HG02970 (cell line): ENCODE data around the gene WFDC9.
"Not testable (repeated sequence)": the region's sequence is repeated elsewhere in the genome, so short reads cannot be mapped to it uniquely, and the experiment has no call there.

Source experiments
- ATAC-seq: cut with Tn5 transposase; IDR thresholded peaks from one replicate; pipeline ENCODE4 v1.9.1; 2021; ENCODE audit warnings: mild to moderate bottlenecking, moderate library complexity, moderate number of reproducible peaks; ENCODE audit not compliant: unreplicated experiment, low FRiP score

WFDC9 gene

DNA sequence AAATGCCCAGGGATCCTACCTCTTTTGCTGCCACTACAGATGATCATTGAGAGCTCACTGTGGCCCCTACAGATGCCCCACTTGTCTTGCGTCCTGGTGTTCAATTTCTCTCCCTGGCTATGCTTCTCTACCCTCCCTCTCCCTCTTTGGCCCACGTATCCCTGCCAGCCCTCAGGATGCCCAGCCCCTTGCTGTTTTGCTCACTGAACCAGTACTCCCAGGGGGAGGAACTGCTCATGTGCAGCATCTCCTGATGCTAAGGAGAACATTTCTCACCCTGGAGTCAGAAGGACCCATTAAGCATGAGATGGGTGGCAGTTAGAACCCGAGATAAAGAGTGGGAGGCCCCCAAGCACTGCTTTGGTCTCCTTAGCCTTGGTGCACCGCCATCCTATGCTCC is at the start of gene WFDC9:
WFDC9 (minus strand) TSS at position 101 of the 400 bp plus-strand sequence. CDS start 21,103 bp downstream, outside the sequence.
- no peak for ATAC-seq

DNA sequence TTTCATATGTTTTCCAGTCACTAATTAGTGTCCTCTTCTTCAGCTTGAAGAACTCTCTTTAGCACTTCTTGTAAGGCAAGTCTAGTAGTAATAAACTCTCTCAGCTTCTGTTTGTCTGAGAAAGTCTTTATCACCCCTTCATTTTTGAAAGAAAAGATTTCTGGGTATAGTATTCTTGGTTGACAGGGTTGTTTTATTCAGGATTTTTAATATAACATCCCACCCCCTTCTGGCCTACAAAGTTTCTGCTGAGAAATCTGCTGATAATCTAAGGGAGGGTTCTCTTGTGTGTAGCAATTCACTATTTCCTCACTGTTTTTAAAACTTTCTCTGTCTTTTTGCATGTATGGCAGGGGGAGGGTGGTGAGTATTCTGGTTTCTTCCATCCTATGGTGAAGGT is 48.6 kb upstream of the WFDC9 start:
- no peak for ATAC-seq

DNA sequence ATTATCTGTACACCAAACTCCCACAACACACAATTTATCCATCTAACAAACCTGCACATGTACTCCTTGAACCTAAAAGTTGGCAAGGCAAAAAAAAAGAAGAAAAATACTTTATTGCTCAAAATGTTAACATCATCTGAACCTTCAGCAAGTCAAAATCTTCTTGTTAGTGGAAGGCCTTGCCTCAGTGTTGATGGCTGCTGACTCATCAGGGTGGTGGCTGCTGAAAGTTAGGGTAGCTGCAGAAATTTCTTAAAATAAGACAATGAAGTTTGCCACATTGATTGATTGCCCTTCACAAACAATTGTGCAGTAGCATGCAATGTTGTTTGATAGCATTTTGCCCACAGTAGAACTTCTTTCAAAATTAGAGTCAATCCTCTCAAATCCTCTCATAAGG is 41.7 kb upstream of the WFDC9 start:
- ATAC-seq = no peak

DNA sequence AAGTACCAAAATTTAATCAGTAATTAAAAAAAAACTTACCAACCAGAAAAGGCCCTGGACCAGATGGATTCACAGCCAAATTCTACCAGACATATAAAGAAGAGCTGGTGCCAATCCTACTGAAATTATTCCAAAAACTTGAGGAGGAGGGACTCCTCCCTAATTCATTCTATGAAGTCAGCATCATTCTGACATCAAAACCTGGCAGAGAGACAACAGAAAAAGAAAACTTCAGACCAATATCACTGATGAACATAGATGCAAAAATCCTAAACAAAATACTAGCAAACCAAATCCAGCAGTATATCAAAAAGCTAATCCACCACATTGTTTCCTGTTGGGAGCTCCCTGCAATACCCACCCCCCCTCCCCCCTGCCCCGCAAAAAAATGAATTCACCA is 39.1 kb upstream of the WFDC9 start, which contains the start of gene WFDC11:
WFDC11 (minus strand) TSS at position 101 of the 400 bp plus-strand sequence. CDS start 19,639 bp downstream, outside the sequence.
- no peak for ATAC-seq

DNA sequence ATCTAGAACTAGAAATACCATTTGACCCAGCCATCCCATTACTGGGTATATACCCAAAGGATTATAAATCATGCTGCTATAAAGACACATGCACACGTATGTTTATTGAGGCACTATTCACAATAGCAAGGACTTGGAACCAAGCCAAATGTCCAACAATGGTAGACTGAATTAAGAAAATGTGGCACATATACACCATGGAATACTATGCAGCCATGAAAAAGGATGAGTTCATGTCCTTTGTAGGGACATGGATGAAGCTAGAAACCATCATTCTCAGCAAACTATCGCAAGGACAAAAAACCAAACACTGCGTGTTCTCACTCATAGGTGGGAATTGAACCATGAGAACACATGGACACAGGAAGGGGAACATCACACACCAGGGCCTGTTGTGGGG is 26.0 kb upstream of the WFDC9 start:
- not testable (repeated sequence) for ATAC-seq

DNA sequence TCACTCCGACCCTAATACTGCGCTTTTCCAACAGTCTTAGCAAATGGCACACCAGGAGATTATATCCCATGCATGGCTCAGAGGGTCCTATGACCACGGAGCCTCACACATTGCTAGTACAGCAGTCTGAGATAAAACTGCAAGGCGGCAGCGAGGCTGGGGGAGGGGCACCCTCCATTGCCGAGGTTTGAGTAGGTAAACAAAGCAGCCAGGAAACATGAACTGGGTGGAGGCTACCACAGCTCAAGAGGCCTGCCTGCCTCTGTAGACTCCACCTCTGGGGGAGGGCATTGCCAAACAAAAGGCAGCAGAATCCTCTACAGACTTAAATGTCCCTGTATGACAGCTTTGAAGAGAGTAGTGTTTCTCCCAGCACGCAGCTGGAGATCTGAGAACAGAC is 20.6 kb upstream of the WFDC9 start:
- ATAC-seq = not testable (repeated sequence)

DNA sequence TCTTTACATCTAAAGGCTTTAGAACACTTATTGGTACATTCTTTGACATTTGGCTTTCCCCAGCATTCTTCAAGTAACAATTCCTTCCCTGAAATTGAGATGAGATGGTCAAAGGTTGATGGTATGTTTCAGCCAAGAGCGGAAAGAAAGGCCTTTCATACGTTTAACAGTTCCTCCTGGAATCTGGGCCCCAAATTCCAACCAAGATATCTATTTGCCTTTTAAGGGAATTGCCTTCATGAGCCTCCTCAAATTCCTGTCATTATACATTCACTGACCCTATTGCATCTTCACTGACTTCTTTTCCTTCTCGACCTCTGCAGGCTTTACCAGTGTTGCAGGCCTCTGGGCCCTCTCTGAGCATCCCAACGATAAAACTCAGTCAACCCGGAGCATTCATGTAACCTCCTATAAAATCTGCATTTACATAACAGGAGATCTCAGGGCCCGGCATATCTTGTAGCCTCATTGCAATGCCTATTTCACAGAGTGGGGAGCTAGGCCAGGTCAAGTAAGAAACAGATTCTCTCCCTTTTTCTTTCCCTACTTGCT is 18.3 kb upstream of the WFDC9 start:
- no peak for ATAC-seq

DNA sequence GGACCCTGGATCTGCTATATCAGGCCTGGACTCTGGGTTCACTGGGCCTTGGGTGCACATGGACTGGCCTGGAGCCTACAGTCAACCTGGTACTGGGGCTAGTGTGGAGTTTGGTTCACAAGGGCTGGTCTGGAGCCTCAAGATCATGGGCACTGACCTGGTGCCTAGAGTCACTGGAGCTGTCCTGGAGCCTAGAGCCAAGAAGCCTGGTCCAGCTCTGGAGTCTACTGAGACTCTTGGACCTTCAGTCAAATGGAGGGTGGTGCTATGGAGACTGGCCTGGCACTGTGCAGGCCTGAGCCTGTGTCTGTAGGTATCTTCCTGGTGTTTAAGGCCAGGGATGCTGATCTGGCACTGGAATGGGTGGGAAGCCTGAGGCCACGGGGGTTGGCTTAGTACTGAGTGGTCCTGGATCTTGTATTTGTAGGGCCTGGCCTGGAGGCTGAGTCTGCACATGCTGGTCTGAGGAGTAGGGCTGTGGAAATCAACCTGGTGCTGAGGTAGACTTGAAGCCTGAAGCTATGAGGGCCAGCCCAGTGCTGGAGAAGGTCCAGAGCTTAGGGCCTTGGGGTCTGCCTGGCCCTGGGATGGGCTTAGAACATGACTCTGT is 16.5 kb upstream of the WFDC9 start:
- ATAC-seq = no peak

DNA sequence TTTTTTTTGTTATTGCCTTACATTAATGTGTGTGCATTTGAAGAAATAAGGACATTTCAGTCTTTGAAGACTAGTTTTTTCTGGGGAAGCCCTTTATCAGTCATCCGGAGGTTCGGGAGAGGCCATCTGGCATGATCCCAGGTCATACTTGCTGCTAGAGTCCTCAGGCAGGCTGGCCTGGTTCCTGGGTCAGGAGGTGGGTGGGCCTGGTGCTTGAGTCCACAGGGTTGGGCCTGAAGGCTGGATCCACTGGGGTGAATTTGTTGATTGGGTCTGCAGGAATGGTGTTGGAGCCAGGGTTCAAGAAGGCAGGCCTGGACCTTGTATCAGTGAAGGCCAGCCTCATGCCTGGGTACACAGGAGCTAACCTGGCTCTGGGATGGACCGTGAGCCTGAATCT is 15.8 kb upstream of the WFDC9 start:
- ATAC-seq = no peak

DNA sequence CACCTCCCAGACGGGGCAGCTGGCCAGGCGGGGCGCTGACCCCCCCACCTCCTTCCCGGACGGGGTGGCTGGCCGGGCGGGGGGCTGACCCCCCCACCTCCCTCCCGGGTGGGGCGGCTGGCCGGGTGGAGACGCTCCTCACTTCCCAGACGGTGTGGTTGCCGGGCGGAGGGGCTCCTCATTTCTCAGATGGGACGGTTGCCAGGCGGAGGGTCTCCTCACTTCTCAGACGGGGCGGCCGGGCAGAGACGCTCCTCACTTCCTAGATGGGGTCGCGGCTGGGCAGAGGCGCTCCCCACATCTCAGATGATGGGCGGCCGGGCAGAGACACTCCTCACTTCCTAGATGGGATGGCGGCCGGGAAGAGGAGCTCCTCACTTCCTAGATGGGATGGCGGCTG is 14.8 kb upstream of the WFDC9 start:
- not testable (repeated sequence) for ATAC-seq

DNA sequence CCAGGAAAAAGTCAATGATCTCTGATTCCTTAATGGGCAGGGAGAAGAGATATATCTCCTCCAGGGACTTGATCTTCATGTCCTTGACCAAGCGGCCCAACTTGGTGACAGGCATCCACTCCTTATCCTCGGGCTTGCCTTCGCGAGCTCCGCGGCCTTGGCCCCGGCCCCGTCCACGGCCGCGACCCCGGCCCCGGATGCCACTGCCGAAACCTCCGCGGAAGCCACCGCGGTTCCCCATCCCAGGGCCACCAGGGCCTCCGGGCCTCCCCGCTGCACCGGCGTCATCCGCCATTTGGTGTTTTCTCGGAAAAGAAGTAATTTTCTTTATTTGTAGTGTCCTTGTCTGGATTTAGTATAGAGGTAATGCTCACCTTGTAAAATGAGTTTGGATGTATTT is 10.0 kb upstream of the WFDC9 start:
- not testable (repeated sequence) for ATAC-seq

DNA sequence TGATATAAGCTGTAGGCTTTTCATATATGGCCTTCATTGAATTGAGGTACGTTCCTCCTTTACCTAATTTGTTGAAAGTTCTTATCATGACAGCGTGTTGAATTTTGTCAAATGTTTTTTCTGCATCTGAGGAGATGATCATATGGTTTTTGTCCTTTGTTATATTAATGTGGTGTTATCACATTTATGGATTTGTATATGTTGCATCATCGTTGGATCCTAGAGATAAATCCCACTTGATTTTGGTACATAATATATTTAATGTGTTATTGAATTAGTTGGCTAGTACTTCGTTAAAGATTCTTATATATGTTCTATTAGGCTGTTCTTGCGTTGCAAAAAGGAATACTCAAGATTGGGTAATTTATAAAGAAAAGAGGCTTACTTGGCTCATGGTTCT is 8.6 kb upstream of the WFDC9 start:
- no peak for ATAC-seq

DNA sequence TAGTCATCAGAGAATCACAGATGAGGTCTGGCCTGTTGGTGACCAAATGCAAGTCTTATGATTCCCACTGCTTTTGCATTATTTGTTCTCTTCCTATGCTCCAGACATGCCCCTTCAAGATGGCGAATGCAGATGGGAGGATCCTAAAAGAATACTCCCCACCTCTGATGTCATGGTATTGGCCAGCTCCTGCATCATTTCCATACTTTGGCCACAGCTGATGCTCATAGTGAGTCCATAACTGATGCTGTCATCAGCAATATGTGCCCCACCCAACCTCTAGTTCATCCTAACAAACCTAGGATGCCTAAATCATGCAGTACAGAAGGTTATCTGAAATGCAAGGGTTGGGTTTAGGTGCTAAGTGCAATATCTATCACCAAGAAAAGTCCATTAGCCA is 5.4 kb upstream of the WFDC9 start:
- ATAC-seq = no peak

DNA sequence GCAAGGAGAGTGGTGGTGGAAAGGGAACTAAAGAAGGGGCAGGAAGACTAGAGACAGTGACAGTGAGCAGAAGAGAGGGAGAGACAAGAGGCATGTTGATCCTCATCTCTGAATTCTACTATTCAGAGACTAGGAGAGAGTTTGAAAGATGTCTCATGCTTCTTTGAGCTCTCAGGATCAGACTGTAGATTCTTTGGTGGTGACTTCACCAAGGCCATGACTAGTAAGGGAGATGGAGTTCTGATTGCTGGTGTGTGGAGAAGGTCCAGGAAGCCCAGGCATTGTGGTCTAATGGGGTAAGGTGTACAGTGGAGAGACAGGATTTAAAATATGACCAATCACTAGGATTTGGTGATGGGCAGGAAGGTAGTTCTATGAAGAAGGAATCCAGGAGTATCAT is 713 bp downstream of the WFDC9 start:
- no peak for ATAC-seq

DNA sequence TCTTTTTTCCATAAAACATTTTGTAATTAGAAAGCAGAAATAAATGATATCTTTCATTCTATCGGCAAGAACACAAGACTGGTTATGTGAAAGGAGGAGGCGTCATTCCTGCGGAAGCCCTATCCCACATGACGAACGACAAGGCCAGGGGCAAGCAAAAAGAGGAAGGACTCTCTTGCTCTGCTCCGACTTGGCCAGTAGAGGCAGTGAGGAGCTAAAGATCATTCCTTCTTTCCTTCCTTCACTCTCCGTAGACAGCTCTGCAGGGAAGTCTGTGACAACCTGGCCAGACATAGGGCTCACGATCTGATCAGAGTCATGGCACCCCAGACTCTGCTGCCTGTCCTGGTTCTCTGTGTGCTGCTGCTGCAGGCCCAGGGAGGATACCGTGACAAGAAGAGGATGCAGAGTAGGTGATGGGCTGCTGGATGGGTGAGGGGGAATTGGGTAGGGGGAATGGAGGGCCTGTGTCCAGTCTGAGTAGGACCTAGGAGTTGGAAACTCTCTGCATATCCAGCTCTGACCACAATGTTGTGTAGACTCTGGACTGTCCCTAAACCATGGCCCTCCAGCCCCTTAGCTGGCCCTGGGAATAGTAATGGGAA is 1.5 kb downstream of the WFDC9 start, which contains the start of gene WFDC10A:
WFDC10A (plus strand) TSS at position 244 of the 605 bp plus-strand sequence; CDS start at position 319, 75 bp downstream.
- no peak for ATAC-seq

DNA sequence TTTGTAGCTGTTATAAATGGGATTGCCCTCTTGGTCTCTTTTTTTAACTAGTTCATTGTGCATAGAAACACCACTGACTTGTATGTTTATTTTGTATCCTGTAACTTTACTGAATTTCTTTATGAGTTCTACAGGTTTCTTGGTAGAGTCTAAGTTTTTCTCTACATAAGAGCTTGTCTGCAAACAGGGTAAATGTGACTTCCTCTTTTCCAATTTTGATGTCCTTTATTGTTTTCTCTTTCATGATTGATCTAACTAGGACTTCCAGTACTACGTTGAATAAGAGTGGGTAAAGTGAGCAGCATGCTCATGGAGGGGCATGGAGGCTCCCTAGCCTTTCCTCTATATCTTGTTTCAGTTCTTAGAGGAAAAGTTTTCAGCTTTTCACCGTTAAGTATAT is 4.5 kb downstream of the WFDC9 start:
- ATAC-seq = no peak

DNA sequence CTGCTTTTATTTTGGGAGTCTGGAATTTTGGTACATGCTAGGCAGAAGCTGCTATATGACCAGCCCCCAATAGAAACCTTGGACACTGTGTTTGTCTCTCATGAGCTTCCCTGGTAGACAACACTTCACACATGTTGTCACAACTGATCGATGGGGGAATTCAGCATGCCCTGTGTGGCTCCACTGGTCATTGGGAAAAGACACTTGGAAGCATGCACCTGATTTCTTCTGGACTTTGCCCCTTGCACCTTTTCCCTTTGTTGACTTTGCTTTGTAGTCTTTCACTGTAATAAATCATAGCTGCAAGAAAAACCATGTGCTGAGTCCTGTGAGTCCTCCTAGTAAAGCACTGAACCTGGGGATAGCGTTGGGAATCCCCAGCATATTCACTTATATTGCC is 9.5 kb downstream of the WFDC9 start:
- ATAC-seq = no peak

DNA sequence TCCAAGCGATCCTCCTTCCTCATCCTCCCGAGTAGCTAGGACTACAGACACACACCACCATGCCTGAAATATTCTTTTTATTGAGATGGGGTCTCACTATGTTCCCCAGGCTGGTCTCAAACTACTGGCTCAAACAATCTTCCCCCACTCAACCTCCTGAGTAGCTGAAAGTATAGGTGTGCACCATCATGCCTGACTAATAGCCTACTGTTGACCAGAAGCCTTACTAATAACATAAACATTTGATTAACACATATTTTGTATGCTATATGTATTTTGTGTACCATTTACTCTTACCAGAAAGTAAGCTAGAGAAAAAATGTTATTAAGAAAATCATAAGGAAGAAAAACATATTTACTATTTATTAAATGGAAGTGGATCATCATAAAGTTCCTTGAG is 13.5 kb downstream of the WFDC9 start:
- no peak for ATAC-seq

DNA sequence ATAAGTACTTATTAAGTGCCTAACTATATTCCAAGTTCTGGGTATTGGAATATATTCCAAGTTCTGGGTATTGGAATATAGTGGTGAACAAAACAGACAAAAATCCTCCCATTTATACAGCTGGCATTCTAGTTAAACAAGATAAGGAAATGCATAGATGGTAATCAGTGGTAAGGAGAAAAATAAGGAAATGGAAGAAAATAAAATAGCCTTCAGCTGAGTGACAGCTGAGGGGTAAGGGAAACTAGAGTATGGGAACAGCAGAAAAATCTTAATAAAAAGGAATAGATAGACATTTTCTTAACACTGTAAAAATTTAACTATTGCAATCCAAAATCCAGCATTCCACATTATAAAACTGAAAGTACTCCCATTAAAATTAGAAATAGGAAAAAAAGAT is 18.8 kb downstream of the WFDC9 start:
- ATAC-seq = no peak

DNA sequence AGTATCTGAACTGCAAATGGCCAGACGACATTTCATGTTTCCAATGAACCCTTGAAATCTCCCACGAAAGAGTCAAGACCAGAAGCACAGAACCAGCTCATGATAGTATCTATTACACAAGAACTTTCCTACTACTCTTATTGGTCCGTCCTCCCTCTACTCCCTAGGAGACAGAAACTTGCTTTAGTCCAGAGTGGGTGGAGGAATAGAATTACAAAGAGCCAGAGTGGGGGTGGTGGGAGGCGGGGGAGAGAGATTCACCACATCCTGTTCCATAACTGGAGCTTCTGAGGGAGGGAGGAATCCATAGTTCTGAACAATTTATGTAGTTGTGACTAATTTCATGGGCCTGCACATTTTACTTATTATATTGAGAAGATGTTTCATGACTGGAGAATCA is 20.0 kb downstream of the WFDC9 start:
- no peak for ATAC-seq

DNA sequence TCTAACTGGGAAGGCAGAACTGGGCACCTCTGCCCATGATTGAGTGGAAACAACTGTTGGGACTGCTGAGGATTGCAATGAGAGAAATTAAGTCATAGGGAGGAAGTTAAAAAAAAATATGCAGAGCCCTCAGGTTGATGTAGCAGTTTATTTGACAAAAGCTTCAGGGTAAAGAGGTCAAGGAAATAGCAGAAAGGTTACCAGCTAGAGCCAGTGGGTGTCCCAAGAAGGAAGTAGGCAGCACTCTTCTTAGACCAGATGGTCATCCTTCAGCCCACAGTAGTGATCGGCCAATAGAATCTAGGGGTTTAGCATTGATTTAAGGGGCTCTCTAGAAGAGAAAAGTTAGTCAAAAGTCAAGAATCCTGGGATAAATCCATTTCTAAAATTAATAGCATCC is 23.3 kb downstream of the WFDC9 start:
- ATAC-seq = no peak

DNA sequence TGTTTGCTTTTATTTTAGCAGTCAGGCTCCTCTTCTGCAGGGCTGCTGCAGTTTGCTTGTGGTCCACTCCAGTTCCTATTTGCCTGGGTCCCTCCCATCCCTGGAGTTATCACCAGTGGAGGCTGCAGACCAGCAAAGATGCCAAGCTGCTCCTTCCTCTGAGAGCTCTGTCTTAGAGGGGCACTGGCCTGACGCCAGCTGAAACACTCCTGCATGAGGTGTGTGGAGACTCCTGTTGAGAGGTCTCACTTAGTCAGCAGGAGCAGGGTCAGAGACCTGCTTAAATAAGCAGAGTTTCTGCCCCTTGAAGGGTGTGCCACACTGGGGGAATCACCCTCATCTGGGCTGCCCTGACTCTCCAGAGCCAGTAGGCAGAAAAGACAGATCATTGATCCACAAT is 35.8 kb downstream of the WFDC9 start:
- no peak for ATAC-seq
